ENCODE data around the gene MARK4. TPM values are rescaled to one million over a fixed set of nuclear protein-coding genes. Genes with fewer than 3 reads are reported as not detected.

Gene MARK4
- total RNA-seq, 1 experiment from 2014 or later: 37.7 TPM

DNA sequence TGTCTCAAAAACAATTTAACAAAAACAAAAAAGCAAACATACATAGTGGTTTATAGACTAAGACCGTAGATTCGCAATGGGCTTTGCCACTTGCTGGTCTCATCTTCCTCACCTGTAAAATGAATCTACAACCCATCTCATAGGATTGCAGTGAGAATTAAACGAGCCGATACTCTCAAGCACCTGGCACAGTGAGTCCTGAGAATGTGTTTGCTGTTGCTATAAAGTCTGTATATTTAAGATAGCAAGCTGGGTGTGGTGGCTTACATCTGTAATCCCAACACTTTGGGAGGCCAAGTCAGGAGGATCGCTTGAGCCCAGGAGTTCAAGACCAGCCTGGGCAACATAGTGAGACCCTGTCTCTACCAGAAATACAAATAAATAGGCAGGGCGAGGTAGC is 28.3 kb upstream of the MARK4 start:
- H3K36me3 ChIP-seq (ENCODE audit: control insufficient read depth in 1 of 2, insufficient read depth in 2 of 2, low read length in 2 of 2): no peaks in the 10 kb centered on the region
- H3K27ac ChIP-seq (ENCODE audit: low read depth, low read length): no peak overlapping the region
- H4K20me1 ChIP-seq (ENCODE audit: insufficient read depth): no peaks in the 10 kb centered on the region
- DNase-seq (ENCODE audit: low read depth, low spot score) (no peak), ATAC-seq (no peak)
- CTCF ChIA-PET: no interaction called here
- no peak overlapping the region for H3K9ac ChIP-seq (ENCODE audit: low read length)
- BruUV-seq (replicated peaks): no TSS peak
- no peaks in the 10 kb centered on the region for H3K9me3 ChIP-seq (ENCODE audit: control insufficient read depth in 1 of 2, insufficient read depth in 1 of 2, low read depth in 1 of 2, low read length in 2 of 2)
- no peak overlapping the region for H2AFZ ChIP-seq (ENCODE audit: low read depth, low read length, poor library complexity, severe bottlenecking)
- H3K4me2 ChIP-seq (ENCODE audit: low read length): no peak overlapping the region
- H3K27me3 ChIP-seq (ENCODE audit: insufficient read depth, low read length): no peaks in the 10 kb centered on the region
- no peak overlapping the region for H3K4me3 ChIP-seq (replicated peaks in 1 of 2; ENCODE audit: low read depth in 1 of 2, low read length in 2 of 2)
- no peaks in the 10 kb centered on the region for H3K79me2 ChIP-seq (ENCODE audit: insufficient read depth, low read length)
- H3K9me2 ChIP-seq (ENCODE audit: insufficient read depth): no peaks in the 10 kb centered on the region
- no peaks in the 10 kb centered on the region for H3K4me1 ChIP-seq (ENCODE audit: control insufficient read depth in 1 of 2, insufficient read depth in 2 of 2, low read length in 2 of 2)
- TF ChIP-seq POLR2AphosphoS5 (IDR thresholded peaks at IDR 0.05; ENCODE audit: low read depth, low read length) (no peak), SIN3A (IDR thresholded peaks at IDR 0.05; ENCODE audit: low read depth) (no peak), SRF (IDR thresholded peaks at IDR 0.05; ENCODE audit: low read depth) (no peak), ZNF274 (IDR thresholded peaks at IDR 0.05; ENCODE audit: low read depth, low read length) (no peak), POLR2A (IDR thresholded peaks at IDR 0.05; ENCODE audit: borderline replicate concordance, extremely low read depth, insufficient read depth, insufficient read length) (no peak)
- TF ChIP-seq, protein P1, sequence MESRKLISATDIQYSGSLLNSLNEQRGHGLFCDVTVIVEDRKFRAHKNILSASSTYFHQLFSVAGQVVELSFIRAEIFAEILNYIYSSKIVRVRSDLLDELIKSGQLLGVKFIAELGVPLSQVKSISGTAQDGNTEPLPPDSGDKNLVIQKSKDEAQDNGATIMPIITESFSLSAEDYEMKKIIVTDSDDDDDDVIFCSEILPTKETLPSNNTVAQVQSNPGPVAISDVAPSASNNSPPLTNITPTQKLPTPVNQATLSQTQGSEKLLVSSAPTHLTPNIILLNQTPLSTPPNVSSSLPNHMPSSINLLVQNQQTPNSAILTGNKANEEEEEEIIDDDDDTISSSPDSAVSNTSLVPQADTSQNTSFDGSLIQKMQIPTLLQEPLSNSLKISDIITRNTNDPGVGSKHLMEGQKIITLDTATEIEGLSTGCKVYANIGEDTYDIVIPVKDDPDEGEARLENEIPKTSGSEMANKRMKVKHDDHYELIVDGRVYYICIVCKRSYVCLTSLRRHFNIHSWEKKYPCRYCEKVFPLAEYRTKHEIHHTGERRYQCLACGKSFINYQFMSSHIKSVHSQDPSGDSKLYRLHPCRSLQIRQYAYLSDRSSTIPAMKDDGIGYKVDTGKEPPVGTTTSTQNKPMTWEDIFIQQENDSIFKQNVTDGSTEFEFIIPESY (IDR thresholded peaks at IDR 0.05; ENCODE audit: extremely low read depth, insufficient replicate concordance, low read length): no peak
- TF ChIP-seq, protein P2, sequence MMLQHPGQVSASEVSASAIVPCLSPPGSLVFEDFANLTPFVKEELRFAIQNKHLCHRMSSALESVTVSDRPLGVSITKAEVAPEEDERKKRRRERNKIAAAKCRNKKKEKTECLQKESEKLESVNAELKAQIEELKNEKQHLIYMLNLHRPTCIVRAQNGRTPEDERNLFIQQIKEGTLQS (IDR thresholded peaks at IDR 0.05): no peak
- RAD21 ChIA-PET (ENCODE audit: low non-redundant PET in 1 of 2, low total read pairs in 2 of 2, uncharacterized antibody in 2 of 2, unreplicated experiment in 2 of 2): no interaction called here
- POLR2A ChIA-PET: no interaction called here
- intact Hi-C loops (cut with micrococcal nuclease): no loop called here

DNA sequence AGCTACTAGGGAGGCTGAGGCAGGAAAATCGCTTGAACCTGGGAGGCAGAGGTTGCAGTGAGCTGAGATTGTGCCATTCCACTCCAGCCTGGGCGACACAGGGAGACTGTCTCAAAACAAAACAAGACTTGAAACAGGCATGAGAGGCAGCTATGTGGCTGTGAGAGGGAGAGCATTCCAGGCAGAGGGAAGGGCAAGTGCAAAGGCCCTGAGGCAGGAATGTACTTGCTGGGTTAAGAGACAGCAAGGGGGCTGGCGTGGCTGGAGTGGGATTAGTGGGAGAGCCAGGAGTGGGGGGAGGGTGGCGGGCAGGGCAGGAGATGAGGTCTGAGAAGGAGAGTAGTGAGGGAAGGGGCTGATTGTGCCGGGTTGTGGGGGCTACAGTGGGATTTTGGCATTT is 27.2 kb upstream of the MARK4 start:
- H3K36me3 ChIP-seq (ENCODE audit: control insufficient read depth in 1 of 2, insufficient read depth in 2 of 2, low read length in 2 of 2): no peaks in the 10 kb centered on the region
- no peaks in the 10 kb centered on the region for H4K20me1 ChIP-seq (ENCODE audit: insufficient read depth)
- H3K9me3 ChIP-seq (ENCODE audit: control insufficient read depth in 1 of 2, insufficient read depth in 1 of 2, low read depth in 1 of 2, low read length in 2 of 2): no peaks in the 10 kb centered on the region
- POLR2A ChIA-PET: no interaction called here
- no peaks in the 10 kb centered on the region for H3K4me1 ChIP-seq (ENCODE audit: control insufficient read depth in 1 of 2, insufficient read depth in 2 of 2, low read length in 2 of 2)
- ATAC-seq (no peak), DNase-seq (ENCODE audit: low read depth, low spot score) (no peak)
- no peaks in the 10 kb centered on the region for H3K79me2 ChIP-seq (ENCODE audit: insufficient read depth, low read length)
- no peak overlapping the region for H3K4me2 ChIP-seq (ENCODE audit: low read length)
- no TSS peak for BruUV-seq (replicated peaks)
- H2AFZ ChIP-seq (ENCODE audit: low read depth, low read length, poor library complexity, severe bottlenecking): no peak overlapping the region
- H3K27me3 ChIP-seq (ENCODE audit: insufficient read depth, low read length): no peaks in the 10 kb centered on the region
- TF ChIP-seq, protein P2 (IDR thresholded peaks at IDR 0.05): no peak
- TF ChIP-seq POLR2AphosphoS5 (IDR thresholded peaks at IDR 0.05; ENCODE audit: low read depth, low read length): no peak
- no peak for TF ChIP-seq JUND (IDR thresholded peaks at IDR 0.05)
- TF ChIP-seq CBX3 (IDR thresholded peaks at IDR 0.05; ENCODE audit: low read depth): no peak
- TF ChIP-seq EZH2phosphoT487 (IDR thresholded peaks at IDR 0.05; ENCODE audit: borderline replicate concordance): no peak
- TF ChIP-seq, protein P1 (IDR thresholded peaks at IDR 0.05; ENCODE audit: extremely low read depth, insufficient replicate concordance, low read length): no peak
- H3K9me2 ChIP-seq (ENCODE audit: insufficient read depth): no peaks in the 10 kb centered on the region
- no peak overlapping the region for H3K4me3 ChIP-seq (replicated peaks in 1 of 2; ENCODE audit: low read depth in 1 of 2, low read length in 2 of 2)
- CTCF ChIA-PET: no interaction called here
- no peak overlapping the region for H3K27ac ChIP-seq (ENCODE audit: low read depth, low read length)
- no peak overlapping the region for H3K9ac ChIP-seq (ENCODE audit: low read length)
- intact Hi-C loops (cut with micrococcal nuclease): no loop called here
- RAD21 ChIA-PET (ENCODE audit: low non-redundant PET in 1 of 2, low total read pairs in 2 of 2, uncharacterized antibody in 2 of 2, unreplicated experiment in 2 of 2): no interaction called here
